ENCODE data around the gene SIRPG. TPM values are rescaled to one million over a fixed set of nuclear protein-coding genes. Genes with fewer than 3 reads are reported as not detected.
A peak's percentile ranks its signal among the peaks of the same experiment; 100 is the strongest.

The SIRPG gene
- total and polyA plus RNA-seq, 10 of the 15 experiments (the other 5 are each of a cell fraction or from before 2014, with no cell fraction given) = 1.1 to 13.0 (median 4.1) TPM

DNA sequence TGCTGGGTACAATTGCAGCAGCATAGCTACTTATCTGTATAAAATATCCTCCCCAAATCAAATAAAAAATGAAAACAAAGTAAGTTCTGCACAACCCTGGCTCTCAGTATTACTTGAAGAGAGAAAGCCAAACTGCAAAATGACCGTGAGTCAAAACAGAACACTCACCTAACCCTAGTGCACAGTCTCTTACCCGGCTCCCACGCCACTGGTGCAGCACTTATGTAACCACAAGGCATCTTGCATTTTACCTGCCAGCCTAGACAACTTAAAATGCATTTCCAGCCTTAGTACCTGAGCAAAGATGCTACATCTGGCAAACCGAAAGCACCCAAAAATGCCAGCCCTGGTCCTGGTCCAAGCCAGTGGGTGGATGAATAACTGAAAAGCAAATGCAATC lies 25.4 kb downstream of the SIRPG start (continued):
- TF ChIP-seq, protein P1, sequence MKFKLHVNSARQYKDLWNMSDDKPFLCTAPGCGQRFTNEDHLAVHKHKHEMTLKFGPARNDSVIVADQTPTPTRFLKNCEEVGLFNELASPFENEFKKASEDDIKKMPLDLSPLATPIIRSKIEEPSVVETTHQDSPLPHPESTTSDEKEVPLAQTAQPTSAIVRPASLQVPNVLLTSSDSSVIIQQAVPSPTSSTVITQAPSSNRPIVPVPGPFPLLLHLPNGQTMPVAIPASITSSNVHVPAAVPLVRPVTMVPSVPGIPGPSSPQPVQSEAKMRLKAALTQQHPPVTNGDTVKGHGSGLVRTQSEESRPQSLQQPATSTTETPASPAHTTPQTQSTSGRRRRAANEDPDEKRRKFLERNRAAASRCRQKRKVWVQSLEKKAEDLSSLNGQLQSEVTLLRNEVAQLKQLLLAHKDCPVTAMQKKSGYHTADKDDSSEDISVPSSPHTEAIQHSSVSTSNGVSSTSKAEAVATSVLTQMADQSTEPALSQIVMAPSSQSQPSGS (IDR thresholded peaks at IDR 0.05; ENCODE audit: low read length) = peak; percentile 29; the same call in 1 of the 2 replicates
- TF ChIP-seq GATAD2B (conservative IDR thresholded peaks at IDR 0.05; ENCODE audit: low read depth) (no peak), SMAD5 (IDR thresholded peaks at IDR 0.05; ENCODE audit: low read depth) (no peak), BMI1 (IDR thresholded peaks at IDR 0.05; ENCODE audit: borderline replicate concordance) (no peak), CBX5 (IDR thresholded peaks at IDR 0.05; ENCODE audit: low read depth) (no peak), SIX5 (IDR thresholded peaks at IDR 0.05; ENCODE audit: low read depth, low read length, severe bottlenecking) (no peak), ESRRA (IDR thresholded peaks at IDR 0.05; ENCODE audit: low read length) (no peak), SP1 (IDR thresholded peaks at IDR 0.05; ENCODE audit: low read depth, low read length) (no peak), RFX5 (IDR thresholded peaks at IDR 0.05; ENCODE audit: low read depth, low read length) (no peak), TCF12 (IDR thresholded peaks at IDR 0.05; ENCODE audit: low read depth, low read length) (no peak), BHLHE40 (IDR thresholded peaks at IDR 0.05; ENCODE audit: borderline replicate concordance in 1 of 2, low read depth in 2 of 2, low read length in 1 of 2) (0 out of 4 replicates have a peak, but pooled peaks of 1 of the 2 experiments have one; percentile 10), RBBP5 (conservative IDR thresholded peaks at IDR 0.05) (no peak), KDM1A (IDR thresholded peaks at IDR 0.05; ENCODE audit: borderline replicate concordance) (no peak)
- TF ChIP-seq, protein P2, sequence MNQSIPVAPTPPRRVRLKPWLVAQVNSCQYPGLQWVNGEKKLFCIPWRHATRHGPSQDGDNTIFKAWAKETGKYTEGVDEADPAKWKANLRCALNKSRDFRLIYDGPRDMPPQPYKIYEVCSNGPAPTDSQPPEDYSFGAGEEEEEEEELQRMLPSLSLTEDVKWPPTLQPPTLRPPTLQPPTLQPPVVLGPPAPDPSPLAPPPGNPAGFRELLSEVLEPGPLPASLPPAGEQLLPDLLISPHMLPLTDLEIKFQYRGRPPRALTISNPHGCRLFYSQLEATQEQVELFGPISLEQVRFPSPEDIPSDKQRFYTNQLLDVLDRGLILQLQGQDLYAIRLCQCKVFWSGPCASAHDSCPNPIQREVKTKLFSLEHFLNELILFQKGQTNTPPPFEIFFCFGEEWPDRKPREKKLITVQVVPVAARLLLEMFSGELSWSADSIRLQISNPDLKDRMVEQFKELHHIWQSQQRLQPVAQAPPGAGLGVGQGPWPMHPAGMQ (IDR thresholded peaks at IDR 0.05; ENCODE audit: borderline replicate concordance) = no peak
- TF ChIP-seq, protein P3, sequence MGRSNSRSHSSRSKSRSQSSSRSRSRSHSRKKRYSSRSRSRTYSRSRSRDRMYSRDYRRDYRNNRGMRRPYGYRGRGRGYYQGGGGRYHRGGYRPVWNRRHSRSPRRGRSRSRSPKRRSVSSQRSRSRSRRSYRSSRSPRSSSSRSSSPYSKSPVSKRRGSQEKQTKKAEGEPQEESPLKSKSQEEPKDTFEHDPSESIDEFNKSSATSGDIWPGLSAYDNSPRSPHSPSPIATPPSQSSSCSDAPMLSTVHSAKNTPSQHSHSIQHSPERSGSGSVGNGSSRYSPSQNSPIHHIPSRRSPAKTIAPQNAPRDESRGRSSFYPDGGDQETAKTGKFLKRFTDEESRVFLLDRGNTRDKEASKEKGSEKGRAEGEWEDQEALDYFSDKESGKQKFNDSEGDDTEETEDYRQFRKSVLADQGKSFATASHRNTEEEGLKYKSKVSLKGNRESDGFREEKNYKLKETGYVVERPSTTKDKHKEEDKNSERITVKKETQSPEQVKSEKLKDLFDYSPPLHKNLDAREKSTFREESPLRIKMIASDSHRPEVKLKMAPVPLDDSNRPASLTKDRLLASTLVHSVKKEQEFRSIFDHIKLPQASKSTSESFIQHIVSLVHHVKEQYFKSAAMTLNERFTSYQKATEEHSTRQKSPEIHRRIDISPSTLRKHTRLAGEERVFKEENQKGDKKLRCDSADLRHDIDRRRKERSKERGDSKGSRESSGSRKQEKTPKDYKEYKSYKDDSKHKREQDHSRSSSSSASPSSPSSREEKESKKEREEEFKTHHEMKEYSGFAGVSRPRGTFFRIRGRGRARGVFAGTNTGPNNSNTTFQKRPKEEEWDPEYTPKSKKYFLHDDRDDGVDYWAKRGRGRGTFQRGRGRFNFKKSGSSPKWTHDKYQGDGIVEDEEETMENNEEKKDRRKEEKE (IDR thresholded peaks at IDR 0.05) = no peak
- TF ChIP-seq, protein P4, sequence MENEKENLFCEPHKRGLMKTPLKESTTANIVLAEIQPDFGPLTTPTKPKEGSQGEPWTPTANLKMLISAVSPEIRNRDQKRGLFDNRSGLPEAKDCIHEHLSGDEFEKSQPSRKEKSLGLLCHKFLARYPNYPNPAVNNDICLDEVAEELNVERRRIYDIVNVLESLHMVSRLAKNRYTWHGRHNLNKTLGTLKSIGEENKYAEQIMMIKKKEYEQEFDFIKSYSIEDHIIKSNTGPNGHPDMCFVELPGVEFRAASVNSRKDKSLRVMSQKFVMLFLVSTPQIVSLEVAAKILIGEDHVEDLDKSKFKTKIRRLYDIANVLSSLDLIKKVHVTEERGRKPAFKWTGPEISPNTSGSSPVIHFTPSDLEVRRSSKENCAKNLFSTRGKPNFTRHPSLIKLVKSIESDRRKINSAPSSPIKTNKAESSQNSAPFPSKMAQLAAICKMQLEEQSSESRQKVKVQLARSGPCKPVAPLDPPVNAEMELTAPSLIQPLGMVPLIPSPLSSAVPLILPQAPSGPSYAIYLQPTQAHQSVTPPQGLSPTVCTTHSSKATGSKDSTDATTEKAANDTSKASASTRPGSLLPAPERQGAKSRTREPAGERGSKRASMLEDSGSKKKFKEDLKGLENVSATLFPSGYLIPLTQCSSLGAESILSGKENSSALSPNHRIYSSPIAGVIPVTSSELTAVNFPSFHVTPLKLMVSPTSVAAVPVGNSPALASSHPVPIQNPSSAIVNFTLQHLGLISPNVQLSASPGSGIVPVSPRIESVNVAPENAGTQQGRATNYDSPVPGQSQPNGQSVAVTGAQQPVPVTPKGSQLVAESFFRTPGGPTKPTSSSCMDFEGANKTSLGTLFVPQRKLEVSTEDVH (IDR thresholded peaks at IDR 0.05; ENCODE audit: low read depth, partially characterized antibody) = no peak
- TF ChIP-seq, protein P5, sequence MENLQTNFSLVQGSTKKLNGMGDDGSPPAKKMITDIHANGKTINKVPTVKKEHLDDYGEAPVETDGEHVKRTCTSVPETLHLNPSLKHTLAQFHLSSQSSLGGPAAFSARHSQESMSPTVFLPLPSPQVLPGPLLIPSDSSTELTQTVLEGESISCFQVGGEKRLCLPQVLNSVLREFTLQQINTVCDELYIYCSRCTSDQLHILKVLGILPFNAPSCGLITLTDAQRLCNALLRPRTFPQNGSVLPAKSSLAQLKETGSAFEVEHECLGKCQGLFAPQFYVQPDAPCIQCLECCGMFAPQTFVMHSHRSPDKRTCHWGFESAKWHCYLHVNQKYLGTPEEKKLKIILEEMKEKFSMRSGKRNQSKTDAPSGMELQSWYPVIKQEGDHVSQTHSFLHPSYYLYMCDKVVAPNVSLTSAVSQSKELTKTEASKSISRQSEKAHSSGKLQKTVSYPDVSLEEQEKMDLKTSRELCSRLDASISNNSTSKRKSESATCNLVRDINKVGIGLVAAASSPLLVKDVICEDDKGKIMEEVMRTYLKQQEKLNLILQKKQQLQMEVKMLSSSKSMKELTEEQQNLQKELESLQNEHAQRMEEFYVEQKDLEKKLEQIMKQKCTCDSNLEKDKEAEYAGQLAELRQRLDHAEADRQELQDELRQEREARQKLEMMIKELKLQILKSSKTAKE (IDR thresholded peaks at IDR 0.05; ENCODE audit: low read depth, poor library complexity, severe bottlenecking) = no peak

Measured in GM12878 (cell line).